Measurements from ENCODE around the gene LAMC1. TPM values are rescaled to one million over a fixed set of nuclear protein-coding genes. Genes with fewer than 3 reads are reported as not detected.
"Not testable (repeated sequence)": the region's sequence is repeated elsewhere in the genome, so short reads cannot be mapped to it uniquely, and the experiment has no call there.

LAMC1 gene
- total and polyA plus RNA-seq, 5 experiments from 2014 or later, result 0.93 to 0.99 TPM; not detected in 3

GRCh38 chr1:183139281-183139942 is 116.2 kb downstream of the LAMC1 start:
- POLR2A ChIA-PET, result no interaction called here
- DNase-seq, result no peak
- Mint-ChIP-seq H3K9me3 (no peaks in the 10 kb centered on the region), H3K4me3 (no peak overlapping the region), H3K27ac (no peak overlapping the region), H3K4me1 (no peaks in the 10 kb centered on the region), H3K27me3 (peaks cover 0 to 5% (median 0%) of the 10 kb centered on the region in 5 donors), H3K36me3 (no peaks in the 10 kb centered on the region)
- ATAC-seq, result no peak

- Mint-ChIP-seq H3K27me3 (peaks cover 0 to 5% (median 0%) of the 10 kb centered on the region in 5 donors), H3K9me3 (no peaks in the 10 kb centered on the region), H3K4me1 (no peaks in the 10 kb centered on the region), H3K4me3 (no peak overlapping the region), H3K27ac (no peak overlapping the region), H3K36me3 (no peaks in the 10 kb centered on the region)
- POLR2A ChIA-PET, result no interaction called here
- no peak for ATAC-seq
- DNase-seq, result no peak
Measured at GRCh38 chr1:183140633-183141032, 117.4 kb downstream of the LAMC1 start.

GRCh38 chr1:183142171-183142570 is 119.0 kb downstream of the LAMC1 start:
- H3K36me3 Mint-ChIP-seq, result no peaks in the 10 kb centered on the region

GRCh38 chr1:183143576-183144315 is 120.5 kb downstream of the LAMC1 start:
- H3K27ac Mint-ChIP-seq, result no peak overlapping the region
- H3K4me3 Mint-ChIP-seq, result no peak overlapping the region
- POLR2A ChIA-PET, result no interaction called here
- H3K4me1 Mint-ChIP-seq, result no peaks in the 10 kb centered on the region
- H3K36me3 Mint-ChIP-seq, result no peaks in the 10 kb centered on the region
- H3K9me3 Mint-ChIP-seq, result no peaks in the 10 kb centered on the region
- DNase-seq, result no peak
- no peak for ATAC-seq
- H3K27me3 Mint-ChIP-seq, result peaks cover 0 to 5% (median 0%) of the 10 kb centered on the region in 5 donors

More at GRCh38 chr1:183142171-183142570, 119.0 kb downstream of the LAMC1 start:
- no peak for DNase-seq
- no peaks in the 10 kb centered on the region for H3K4me1 Mint-ChIP-seq
- no peak overlapping the region for H3K4me3 Mint-ChIP-seq
- POLR2A ChIA-PET, result no interaction called here
- H3K27ac Mint-ChIP-seq, result no peak overlapping the region
- no peaks in the 10 kb centered on the region for H3K9me3 Mint-ChIP-seq
- peaks cover 0 to 5% (median 0%) of the 10 kb centered on the region in 5 donors for H3K27me3 Mint-ChIP-seq
- ATAC-seq, result no peak

DNA sequence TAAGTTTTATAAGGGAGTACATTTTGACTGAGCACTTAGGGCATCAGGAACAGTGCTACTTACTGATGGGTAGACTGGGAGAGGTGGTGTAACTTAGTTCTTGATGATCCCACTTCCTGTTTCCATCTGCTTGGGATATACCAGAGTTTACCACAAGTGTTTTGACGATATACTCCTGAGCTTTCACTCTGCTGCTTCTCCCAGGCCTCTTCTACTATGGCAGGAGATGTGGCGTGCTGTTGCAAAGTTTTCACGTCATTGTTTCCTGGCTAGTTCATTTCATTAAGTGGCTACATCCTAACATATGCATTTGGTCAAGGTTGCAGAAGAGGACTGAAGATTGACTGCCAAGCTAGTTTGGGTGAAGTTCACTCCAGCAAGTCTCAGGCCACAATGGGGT is 121.5 kb downstream of the LAMC1 start:
- Mint-ChIP-seq H3K4me3 (no peak overlapping the region), H3K27me3 (peaks cover 0 to under 1% (median 0%) of the 10 kb centered on the region in 5 donors), H3K27ac (no peak overlapping the region), H3K9me3 (no peaks in the 10 kb centered on the region), H3K36me3 (no peaks in the 10 kb centered on the region), H3K4me1 (no peaks in the 10 kb centered on the region)
- no peak for ATAC-seq
- DNase-seq, result no peak
- POLR2A ChIA-PET, result no interaction called here

DNA sequence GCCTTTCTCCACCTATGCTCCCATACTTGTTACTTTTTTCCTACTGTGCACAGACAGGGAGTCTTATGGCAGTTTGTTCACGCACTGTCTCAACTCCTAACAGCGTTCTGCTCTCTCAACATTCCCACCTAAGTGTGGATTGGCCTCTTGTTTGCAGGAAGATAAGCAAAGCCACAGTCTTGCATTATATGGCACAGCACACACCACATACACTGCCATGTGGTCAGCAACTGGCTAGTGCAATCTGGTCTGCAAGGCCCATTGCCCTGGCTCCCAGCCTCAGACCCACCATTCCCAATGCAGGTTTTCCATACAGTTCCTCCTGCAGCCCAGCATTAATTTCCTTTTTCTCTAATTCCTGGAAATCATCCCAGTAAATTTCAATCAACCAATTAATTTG is 124.5 kb downstream of the LAMC1 start:
- DNase-seq (no peak), ATAC-seq (no peak)
- H3K27me3 Mint-ChIP-seq, result peaks cover 0 to 1% (median 0%) of the 10 kb centered on the region in 5 donors
- H3K9me3 Mint-ChIP-seq, result no peaks in the 10 kb centered on the region
- no peak overlapping the region for H3K4me3 Mint-ChIP-seq
- POLR2A ChIA-PET, result no interaction called here
- H3K4me1 Mint-ChIP-seq, result no peaks in the 10 kb centered on the region
- H3K36me3 Mint-ChIP-seq, result no peaks in the 10 kb centered on the region
- H3K27ac Mint-ChIP-seq, result no peak overlapping the region

DNA sequence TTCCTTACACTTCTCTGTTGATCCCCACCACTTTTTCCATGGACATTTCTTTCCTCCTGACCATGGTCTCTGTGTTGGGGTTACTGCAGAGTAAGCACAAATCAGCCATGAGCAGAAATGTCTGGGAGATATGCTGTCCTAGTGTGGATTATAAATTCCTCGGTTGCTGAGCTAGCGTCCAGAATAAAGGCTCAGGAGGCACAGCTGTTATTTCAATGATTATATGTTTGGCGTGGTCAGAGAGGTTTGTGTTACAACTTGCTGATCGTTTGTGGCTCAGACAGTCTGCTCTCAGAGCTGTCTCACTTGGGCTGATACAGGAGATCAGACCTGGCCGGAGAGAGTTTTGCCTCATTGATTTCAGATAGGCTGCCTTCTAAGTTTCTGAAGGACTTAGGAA is 125.4 kb downstream of the LAMC1 start:
- H3K27me3 Mint-ChIP-seq, result peaks cover 0 to 10% (median 0%) of the 10 kb centered on the region in 5 donors
- DNase-seq, result no peak
- no peaks in the 10 kb centered on the region for H3K4me1 Mint-ChIP-seq
- POLR2A ChIA-PET, result no interaction called here
- ATAC-seq, result no peak
- no peak overlapping the region for H3K4me3 Mint-ChIP-seq
- H3K27ac Mint-ChIP-seq, result peak overlapping the region in 1 of 10 donors; percentile 18
- H3K9me3 Mint-ChIP-seq, result no peaks in the 10 kb centered on the region
- no peaks in the 10 kb centered on the region for H3K36me3 Mint-ChIP-seq

GRCh38 chr1:183149273-183149672 is 126.1 kb downstream of the LAMC1 start:
- Mint-ChIP-seq H3K36me3 (no peaks in the 10 kb centered on the region), H3K27me3 (peaks cover 0 to 17% (median 3%) of the 10 kb centered on the region in 5 donors), H3K4me3 (no peak overlapping the region), H3K27ac (no peak overlapping the region), H3K9me3 (no peaks in the 10 kb centered on the region), H3K4me1 (no peaks in the 10 kb centered on the region)
- POLR2A ChIA-PET, result no interaction called here
- ATAC-seq (no peak), DNase-seq (no peak)

DNA sequence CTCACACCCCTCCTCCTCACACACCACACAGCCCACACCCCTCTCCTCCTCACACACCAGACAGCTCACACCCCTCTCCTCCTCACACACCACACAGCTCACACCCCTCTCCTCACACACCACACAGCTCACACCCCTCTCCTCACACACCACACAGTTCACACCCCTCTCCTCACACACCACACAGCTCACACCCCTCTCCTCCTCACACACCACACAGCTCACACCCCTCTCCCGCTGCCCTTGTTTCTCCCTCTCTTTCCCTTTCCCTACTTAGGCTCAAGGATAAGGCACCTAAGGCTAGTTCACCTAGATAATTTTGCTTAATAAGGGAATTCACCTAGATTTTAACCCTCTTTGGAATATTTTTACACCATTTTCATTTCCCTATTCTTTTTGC is 126.8 kb downstream of the LAMC1 start:
- H3K4me3 Mint-ChIP-seq, result not testable (repeated sequence)

GRCh38 chr1:183150445-183150844 is 127.2 kb downstream of the LAMC1 start:
- Mint-ChIP-seq H3K4me3 (no peak overlapping the region), H3K27me3 (peaks cover 0 to 20% (median 3%) of the 10 kb centered on the region in 5 donors), H3K4me1 (no peaks in the 10 kb centered on the region), H3K36me3 (no peaks in the 10 kb centered on the region), H3K27ac (no peak overlapping the region), H3K9me3 (no peaks in the 10 kb centered on the region)
- DNase-seq, result no peak
- POLR2A ChIA-PET, result no interaction called here
- no peak for ATAC-seq

More for the DNA sequence above, 126.8 kb downstream of the LAMC1 start:
- ATAC-seq, H3K36me3 Mint-ChIP-seq, H3K27ac Mint-ChIP-seq, POLR2A ChIA-PET, H3K9me3 Mint-ChIP-seq, H3K4me1 Mint-ChIP-seq, DNase-seq: not testable (repeated sequence)
- peaks cover 0 to 20% (median 3%) of the 10 kb centered on the region in 5 donors for H3K27me3 Mint-ChIP-seq

DNA sequence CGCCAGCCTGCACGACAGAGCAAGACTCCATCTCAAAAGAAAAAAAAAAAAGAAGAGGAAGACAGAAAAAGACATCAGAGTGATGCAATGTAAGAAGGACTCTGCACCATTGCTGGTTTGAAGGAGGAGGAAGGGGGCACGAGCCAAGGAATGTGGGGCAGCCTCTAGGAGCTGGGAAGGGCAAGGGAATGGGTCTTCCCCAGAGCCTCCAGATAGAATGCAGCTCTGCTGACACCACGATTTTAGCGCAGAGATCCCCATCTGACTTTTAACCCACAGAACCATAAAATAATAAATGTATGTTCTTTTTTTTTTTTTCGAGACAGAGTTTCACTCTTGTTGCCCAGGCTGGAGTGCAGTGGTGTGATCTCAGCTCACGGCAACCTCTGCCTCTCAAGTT is 129.0 kb downstream of the LAMC1 start:
- peaks cover 3 to 20% (median 5%) of the 10 kb centered on the region in 5 donors for H3K27me3 Mint-ChIP-seq
- DNase-seq, result no peak
- H3K4me3 Mint-ChIP-seq, result no peak overlapping the region
- H3K4me1 Mint-ChIP-seq, result no peaks in the 10 kb centered on the region
- no peak overlapping the region for H3K27ac Mint-ChIP-seq
- no peaks in the 10 kb centered on the region for H3K36me3 Mint-ChIP-seq
- no peaks in the 10 kb centered on the region for H3K9me3 Mint-ChIP-seq
- ATAC-seq, result no peak
- POLR2A ChIA-PET, result interaction anchor here (0.6 kb wide), 1 partner anchor 21 kb away, joined by 4 read pairs; no protein-coding TSS in a partner anchor

- ATAC-seq, result no peak
- DNase-seq, result no peak
- H3K36me3 Mint-ChIP-seq, result no peaks in the 10 kb centered on the region
- POLR2A ChIA-PET, result no interaction called here
- H3K27me3 Mint-ChIP-seq, result peaks cover 3 to 20% (median 5%) of the 10 kb centered on the region in 5 donors
- H3K4me1 Mint-ChIP-seq, result no peaks in the 10 kb centered on the region
- H3K9me3 Mint-ChIP-seq, result no peaks in the 10 kb centered on the region
- H3K27ac Mint-ChIP-seq, result no peak overlapping the region
- H3K4me3 Mint-ChIP-seq, result no peak overlapping the region
Measured at GRCh38 chr1:183155939-183156338, 132.7 kb downstream of the LAMC1 start.

- DNase-seq (no peak), ATAC-seq (no peak)
- Mint-ChIP-seq H3K4me3 (no peak overlapping the region), H3K27me3 (peaks cover 0 to 6% (median 0%) of the 10 kb centered on the region in 5 donors), H3K4me1 (no peaks in the 10 kb centered on the region), H3K9me3 (no peaks in the 10 kb centered on the region), H3K27ac (no peak overlapping the region), H3K36me3 (no peaks in the 10 kb centered on the region)
- POLR2A ChIA-PET, result no interaction called here
Measured at GRCh38 chr1:183159960-183160359, 136.7 kb downstream of the LAMC1 start.
